Coronary artery (tissue), 2 donors: ENCODE results near the gene PRPF18.
A peak's percentile ranks its signal among the peaks of the same experiment; 100 is the strongest.
"Not testable (repeated sequence)": the region's sequence is repeated elsewhere in the genome, so short reads cannot be mapped to it uniquely, and the experiment has no call there.

Experiments
- DNase-seq: peaks from one replicate; pipeline ENCODE4 v3.0.0-alpha.2; 2017; ENCODE audit warnings: low spot score
- H3K27ac ChIP-seq, 2 donors: fragments of 200-600 bp; sonication (generic); one replicate each; pipeline ENCODE4 v1.5.1; 2016 to 2019
- H3K4me3 ChIP-seq: fragments of 200-600 bp; sonication (generic); 2 replicates; pipeline ENCODE4 v1.5.1; 2016; ENCODE audit warnings: mild to moderate bottlenecking, moderate library complexity
- CTCF ChIP-seq: fragments of 200-600 bp; sonication (generic); IDR thresholded peaks from one replicate; pipeline ENCODE4 v1.5.1; 2019; ENCODE audit warnings: antibody characterized with exemption

Gene PRPF18

GRCh38 chr10:13586676-13587355 is at the start of gene PRPF18:
Gene PRPF18 (plus strand): TSS chr10:13586965. CDS start chr10:13587087, 122 bp downstream.
- TF ChIP-seq CTCF: peak; percentile 96
- peak within 1 kb of the TSS; percentile 60 to 76 for H3K27ac ChIP-seq
- peak; percentile 89 for DNase-seq
- H3K4me3 ChIP-seq: peak within 1 kb of the TSS; percentile 97

GRCh38 chr10:13537985-13538384 is 48.8 kb upstream of the PRPF18 start:
- not testable (repeated sequence) for H3K4me3 ChIP-seq

GRCh38 chr10:13542533-13542932 is 44.2 kb upstream of the PRPF18 start:
- TF ChIP-seq CTCF: no peak
- no peak for DNase-seq
- H3K4me3 ChIP-seq: no peak overlapping the region
- H3K27ac ChIP-seq: no peak overlapping the region

More at GRCh38 chr10:13537985-13538384, 48.8 kb upstream of the PRPF18 start:
- DNase-seq, H3K27ac ChIP-seq: not testable (repeated sequence)

GRCh38 chr10:13550802-13551201 is 36.0 kb upstream of the PRPF18 start:
- DNase-seq: no peak
- TF ChIP-seq CTCF: no peak
- no peak overlapping the region for H3K27ac ChIP-seq
- H3K4me3 ChIP-seq: no peak overlapping the region

GRCh38 chr10:13555884-13556510 is 30.8 kb upstream of the PRPF18 start:
- Histone ChIP-seq H3K27ac (no peak overlapping the region), H3K4me3 (no peak overlapping the region)
- DNase-seq: no peak
- no peak for TF ChIP-seq CTCF

- DNase-seq: no peak
- Histone ChIP-seq H3K4me3 (no peak overlapping the region), H3K27ac (no peak overlapping the region)
- no peak for TF ChIP-seq CTCF
Observed at GRCh38 chr10:13559124-13559700, 27.6 kb upstream of the PRPF18 start.

GRCh38 chr10:13560597-13560996 is 26.2 kb upstream of the PRPF18 start:
- no peak overlapping the region for H3K4me3 ChIP-seq
- no peak overlapping the region for H3K27ac ChIP-seq
- DNase-seq: no peak
- TF ChIP-seq CTCF: no peak
